ENCODE measurements around the gene NGDN.
"Not testable (repeated sequence)": the region's sequence is repeated elsewhere in the genome, so short reads cannot be mapped to it uniquely, and the experiment has no call there.

NGDN gene

GRCh38 chr14:23439107-23439835 is 30.2 kb upstream of the NGDN start:
- DNase-seq: no peak

GRCh38 chr14:23441076-23441475 is 28.4 kb upstream of the NGDN start:
- DNase-seq: no peak

- DNase-seq: no peak
Measured at GRCh38 chr14:23442721-23443356, 26.7 kb upstream of the NGDN start.

DNA sequence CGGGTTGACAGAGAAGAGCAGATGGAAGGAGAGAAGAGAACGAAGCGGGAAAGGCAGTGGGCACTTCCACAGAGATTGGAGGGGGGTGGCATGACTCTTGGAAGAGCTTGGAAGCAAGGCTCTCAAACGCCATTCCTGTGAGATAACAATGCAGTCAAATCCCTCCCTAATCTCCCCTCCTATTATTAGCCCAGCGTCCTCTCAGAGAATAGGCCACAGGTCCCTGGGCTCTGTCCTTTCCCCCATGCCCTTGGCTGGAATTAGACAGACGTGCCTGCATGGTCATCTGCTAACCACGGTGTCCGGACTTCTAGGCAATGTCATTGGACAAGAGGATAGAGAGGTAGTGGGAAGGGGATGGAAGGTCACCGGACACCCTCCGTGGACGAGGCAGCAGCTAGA is 26.1 kb upstream of the NGDN start:
- no peak for DNase-seq

- no peak for DNase-seq
Measured at GRCh38 chr14:23443881-23444280, 25.6 kb upstream of the NGDN start.

DNA sequence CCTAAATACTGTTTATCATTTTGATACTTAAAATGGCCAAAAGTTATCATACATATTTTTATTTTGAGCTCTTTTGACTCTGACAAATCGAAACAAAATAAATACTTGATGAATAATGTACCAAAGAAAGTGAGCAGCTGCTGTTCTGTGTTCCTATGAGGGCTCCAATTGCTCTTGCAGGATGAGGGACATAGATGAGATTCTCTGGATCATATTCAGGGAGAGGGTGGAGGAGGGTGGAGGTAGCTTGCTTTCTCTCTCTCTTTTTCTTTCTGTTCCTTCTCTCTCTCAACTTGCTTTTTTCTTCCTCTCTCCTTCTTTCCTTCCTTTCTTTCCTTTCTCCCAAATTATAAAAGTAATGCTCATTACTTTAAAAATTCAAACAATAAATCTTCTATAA is 25.2 kb upstream of the NGDN start:
- no peak for DNase-seq

GRCh38 chr14:23445773-23446172 is 23.7 kb upstream of the NGDN start:
- DNase-seq: no peak

- DNase-seq: no peak
Measured at GRCh38 chr14:23446291-23446851, 23.1 kb upstream of the NGDN start.

DNA sequence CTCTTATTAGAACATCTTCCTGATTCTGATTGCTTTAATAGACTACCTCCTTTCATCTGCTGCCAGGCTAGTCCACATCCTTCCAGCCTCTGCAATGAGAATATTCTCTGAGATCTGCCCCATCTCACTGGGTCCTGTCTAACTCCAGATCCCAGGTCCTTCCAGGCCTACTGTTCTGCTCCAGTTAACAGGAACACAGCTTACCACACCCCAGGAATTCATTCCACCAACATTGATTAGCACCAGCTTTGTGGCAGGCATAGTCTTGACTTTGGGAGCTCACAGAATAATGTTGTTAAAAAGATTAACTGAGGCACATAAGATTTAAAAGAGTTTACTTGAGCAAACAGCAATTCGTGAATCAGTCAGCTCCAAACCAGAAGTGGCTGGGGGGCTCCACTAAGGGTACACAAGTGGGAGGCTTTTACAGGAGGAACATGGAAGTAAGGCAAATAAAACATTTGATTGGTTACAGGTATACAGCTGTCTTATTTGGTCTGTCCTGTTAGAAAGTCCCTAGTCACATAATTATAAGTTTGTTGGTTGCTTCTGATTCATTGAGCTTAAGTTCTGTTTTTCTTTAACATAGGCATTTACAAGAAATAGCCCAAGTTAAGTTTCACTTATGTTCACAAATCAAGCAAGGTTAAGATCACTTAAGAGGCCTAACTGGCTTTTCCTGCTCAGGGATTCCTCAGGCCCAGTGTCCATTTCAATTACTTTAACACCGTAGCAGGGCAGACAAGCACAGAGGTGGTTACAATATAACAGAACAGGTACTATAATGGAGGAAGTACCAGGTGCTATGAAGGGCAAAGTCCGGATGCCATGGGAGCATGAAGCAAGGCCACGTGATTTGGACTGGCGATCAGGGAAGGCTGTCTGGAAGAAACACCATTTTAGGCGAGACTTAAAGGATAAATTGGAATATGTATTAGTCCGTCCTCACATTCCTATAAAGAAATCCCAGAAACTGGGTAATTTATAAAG is 21.8 kb upstream of the NGDN start:
- DNase-seq: no peak

- no peak for DNase-seq
Measured at GRCh38 chr14:23449314-23449713, 20.2 kb upstream of the NGDN start.

DNA sequence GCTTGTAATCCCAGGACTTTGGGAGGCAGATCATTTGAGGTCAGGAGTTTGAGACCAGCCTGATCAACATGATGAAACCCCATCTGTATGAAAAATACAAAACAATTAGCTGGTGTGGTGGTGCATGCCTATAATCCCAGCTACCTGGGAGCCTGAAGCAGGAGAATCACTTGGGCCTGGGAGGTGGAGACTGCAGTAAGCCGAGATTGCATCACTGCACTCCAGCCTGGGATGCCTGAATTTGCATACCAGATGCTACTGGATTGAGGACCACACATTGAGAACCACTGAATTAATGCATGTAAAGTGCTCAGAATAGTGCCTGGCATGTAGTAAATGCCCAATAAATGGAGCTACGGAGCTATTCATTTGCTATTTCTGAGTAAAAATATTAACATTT is 19.1 kb upstream of the NGDN start:
- DNase-seq: no peak

DNA sequence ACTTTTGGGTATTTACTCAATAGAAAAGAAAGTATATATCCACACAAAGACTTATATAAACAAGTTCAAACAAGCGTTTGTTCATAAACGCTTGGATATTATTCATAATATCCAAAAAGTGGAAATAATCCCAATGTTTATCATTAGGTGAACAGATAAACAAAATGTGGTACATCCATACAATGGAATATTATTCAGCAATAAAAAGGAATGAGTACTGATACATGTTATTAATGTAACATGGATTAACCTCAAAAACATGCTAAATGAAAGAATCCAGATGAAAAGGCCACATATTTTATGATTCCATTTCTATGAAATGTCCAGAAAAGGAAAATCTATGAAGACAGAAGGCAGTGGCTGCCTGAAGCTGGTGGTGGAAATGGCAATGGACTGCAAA is 17.3 kb upstream of the NGDN start:
- no peak for DNase-seq

- no peak for DNase-seq
Measured at GRCh38 chr14:23454445-23454856, 15.1 kb upstream of the NGDN start.

DNA sequence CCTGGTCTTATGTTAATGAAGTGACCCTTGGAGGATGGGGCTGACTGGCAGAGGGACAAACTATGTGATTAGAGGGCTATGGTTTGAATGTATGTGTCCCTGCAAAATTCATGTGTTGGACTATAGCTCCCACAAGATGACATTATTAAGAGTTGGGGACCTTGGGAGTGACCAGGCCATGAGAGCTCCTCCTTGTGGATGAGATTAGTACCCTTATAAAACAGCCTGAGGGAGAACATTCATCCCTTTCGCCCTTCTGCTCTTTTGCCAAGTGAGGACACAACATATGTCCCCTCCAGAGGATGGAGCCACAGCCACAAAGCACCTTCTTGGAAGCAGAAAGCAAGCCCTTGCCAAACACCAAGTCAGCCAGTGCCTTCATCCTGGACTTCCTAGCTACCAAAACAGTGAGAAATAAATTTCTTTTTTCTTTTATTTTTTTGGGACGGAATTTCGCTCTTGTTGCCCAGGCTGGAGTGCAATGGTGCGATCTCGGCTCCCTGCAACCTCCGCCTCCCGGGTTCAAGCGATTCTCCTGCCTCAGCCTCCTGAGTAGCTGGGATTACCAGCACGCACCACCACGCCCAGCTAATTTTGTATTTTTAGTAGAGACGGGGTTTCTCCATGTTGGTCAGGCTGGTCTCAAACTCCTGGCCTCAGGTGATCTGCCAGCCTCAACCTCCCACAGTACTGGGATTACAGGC is 12.5 kb upstream of the NGDN start:
- not testable (repeated sequence) for DNase-seq

DNA sequence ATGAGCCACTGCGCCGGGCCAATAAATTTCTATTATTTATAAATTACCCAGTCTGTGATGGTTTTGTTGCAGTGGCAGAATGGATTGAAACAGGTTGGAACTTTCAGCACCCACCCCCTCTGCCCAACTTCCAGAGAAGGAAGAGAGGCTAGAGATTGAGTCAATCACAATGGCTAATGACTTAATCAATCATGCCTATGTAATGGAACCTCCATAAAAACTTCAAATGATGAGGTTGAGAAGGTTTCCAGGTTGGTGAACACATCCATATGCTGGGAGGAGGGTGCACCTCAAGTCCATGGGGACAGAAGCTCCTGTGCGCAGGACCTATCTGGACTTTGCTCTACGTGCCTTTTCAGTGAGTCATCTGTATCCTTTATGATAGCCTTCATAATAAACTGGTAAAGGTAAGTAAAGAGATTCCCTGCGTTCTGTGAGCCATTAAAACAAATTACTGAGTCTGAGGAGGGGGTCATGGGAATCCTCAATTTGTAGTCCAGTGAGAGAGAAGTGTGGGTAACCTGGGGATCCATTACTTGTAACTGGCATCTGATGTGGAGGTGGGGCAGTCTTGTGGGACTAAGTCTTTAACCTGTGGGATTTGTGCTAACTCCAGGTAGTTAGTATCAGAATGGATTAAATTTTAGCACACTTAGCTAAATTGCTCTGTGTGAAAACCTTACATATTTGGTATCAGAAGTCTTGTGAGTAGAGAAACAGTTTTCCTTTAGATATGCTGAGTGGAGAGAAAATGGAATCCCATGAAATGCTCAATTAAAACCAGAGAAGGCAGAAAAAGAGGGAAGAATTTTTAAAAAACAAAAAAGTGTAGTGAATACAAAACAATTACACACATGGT is 11.7 kb upstream of the NGDN start:
- DNase-seq: no peak

DNA sequence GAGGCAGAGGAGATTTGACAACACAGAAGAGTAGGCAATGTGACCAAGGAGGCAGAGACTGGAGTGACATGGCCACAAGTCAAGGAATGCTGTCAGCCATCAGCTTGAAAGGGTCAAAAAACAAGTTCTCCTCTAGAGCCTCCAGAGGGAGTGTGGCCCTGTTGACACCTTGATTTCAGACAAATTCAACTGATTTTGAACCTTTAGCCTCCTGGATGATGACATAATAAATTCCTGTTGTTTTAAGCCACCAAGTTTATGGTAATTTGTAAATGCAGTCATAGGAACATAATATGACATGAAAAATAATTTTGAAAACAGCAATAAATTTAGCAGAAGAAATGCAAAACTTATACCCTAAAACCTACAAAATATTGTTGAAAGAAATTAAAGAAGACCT is 8.5 kb upstream of the NGDN start:
- DNase-seq: no peak

- no peak for DNase-seq
Measured at GRCh38 chr14:23464700-23465099, 4.8 kb upstream of the NGDN start.

DNA sequence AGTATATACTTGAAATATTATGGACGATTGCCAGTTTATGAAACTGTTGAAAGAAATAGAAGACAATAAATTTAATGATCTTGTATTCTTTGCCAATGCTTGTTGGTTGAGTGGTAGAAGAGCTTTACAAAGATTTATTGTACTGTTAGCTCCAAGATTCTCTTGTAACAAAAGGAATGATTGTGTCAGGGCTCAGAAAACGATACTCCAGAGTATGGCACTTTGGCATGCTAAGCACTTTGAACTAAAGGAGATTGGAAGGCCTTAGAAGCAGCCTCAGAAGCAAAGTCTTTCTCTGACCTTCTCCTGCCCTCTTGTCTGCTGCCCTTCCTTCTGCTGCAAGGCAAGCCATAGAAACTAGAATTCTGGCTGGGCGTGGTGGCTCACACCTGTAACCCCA is 4.2 kb upstream of the NGDN start:
- DNase-seq: no peak

DNA sequence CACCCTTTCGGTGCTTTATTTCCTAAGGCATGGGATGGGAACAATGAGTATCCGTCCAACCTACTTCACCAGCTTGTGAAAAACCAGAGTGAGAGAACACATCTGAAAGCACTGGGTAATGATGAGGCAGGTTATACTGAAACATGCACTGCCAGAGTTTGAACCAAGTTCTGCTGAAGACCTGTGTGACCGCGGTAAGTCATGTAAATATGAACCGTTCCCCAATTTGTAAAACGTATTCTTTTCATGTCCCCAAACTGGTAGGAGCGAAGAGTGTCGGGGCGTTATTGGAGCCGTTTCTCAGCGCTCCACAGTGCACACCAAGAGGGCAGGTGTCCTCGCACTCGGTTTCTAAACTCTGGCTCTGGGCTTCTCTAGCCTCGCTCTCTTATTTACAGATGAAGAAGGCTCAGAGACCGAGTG is 788 bp upstream of the NGDN start:
- DNase-seq: no peak

DNA sequence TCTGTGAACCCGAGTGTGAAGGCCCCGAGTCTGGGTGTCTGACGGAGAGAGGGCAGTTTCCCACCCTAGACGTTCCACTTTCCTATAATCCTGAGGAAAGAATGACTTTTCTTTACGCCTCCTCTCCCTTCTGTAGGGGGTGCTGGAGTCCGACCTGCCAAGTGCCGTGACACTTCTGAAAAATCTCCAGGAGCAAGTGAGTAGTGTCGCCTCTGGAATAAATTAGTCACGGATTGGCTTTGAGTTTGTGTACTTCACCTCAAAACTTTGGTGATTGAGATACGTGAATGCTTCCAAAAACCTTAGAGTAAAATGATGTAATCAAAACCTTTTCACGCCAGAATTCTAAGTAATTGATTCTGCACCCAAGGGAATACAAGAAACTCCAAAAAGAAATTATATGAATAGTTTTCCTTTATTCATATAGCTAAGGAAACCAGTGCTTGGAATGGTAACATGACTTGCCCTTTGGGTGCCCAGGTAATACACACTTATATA is 452 bp downstream of the NGDN start:
- no peak for DNase-seq

GRCh38 chr14:23470947-23471346 is 1.4 kb downstream of the NGDN start:
- DNase-seq: no peak

Data from SW 1271 (cell line).